ENCODE results near the gene ATXN7L3B.
"Not testable (repeated sequence)": the region's sequence is repeated elsewhere in the genome, so short reads cannot be mapped to it uniquely, and the experiment has no call there.

ATXN7L3B gene

GRCh38 chr12:74537707-74538385 lies at the start of gene ATXN7L3B:
Gene ATXN7L3B, plus strand, starts transcription at chr12:74537835. Its CDS starts 278 bp downstream, at chr12:74538113.
- peaks cover 29 to 32% of the 10 kb centered on the region in 2 donors for H3K4me1 ChIP-seq (ENCODE audit: control insufficient read depth in 1 of 2, insufficient read depth in 2 of 2, low read length in 2 of 2)
- no peaks in the 10 kb centered on the region for H3K27me3 ChIP-seq (ENCODE audit: control insufficient read depth in 1 of 2, insufficient read depth in 2 of 2, low read length in 2 of 2)
- peak within 1 kb of the TSS; percentile 90 to 92 for H3K4me3 ChIP-seq (ENCODE audit: low read depth in 1 of 2, low read length in 2 of 2)

GRCh38 chr12:74488134-74488533 lies 49.5 kb upstream of the ATXN7L3B start:
- Histone ChIP-seq H3K36me3 (ENCODE audit: control insufficient read depth in 1 of 2, insufficient read depth in 2 of 2, low read length in 2 of 2) (no peaks in the 10 kb centered on the region), H3K9ac (ENCODE audit: low read depth in 1 of 2, low read length in 2 of 2) (no peak overlapping the region), H3K4me1 (ENCODE audit: control insufficient read depth in 1 of 2, insufficient read depth in 2 of 2, low read length in 2 of 2) (peaks cover 3 to 6% of the 10 kb centered on the region in 2 donors), H3K4me3 (ENCODE audit: low read depth in 1 of 2, low read length in 2 of 2) (no peak overlapping the region), H3K27ac (ENCODE audit: low read depth, low read length) (no peak overlapping the region), H3K27me3 (ENCODE audit: control insufficient read depth in 1 of 2, insufficient read depth in 2 of 2, low read length in 2 of 2) (no peaks in the 10 kb centered on the region), H3K9me3 (ENCODE audit: control insufficient read depth in 1 of 2, low read length in 2 of 2) (no peaks in the 10 kb centered on the region)

More at GRCh38 chr12:74537707-74538385, at the start of gene ATXN7L3B:
- peaks cover 5 to 10% of the 10 kb centered on the region in 2 donors for H3K36me3 ChIP-seq (ENCODE audit: control insufficient read depth in 1 of 2, insufficient read depth in 2 of 2, low read length in 2 of 2)
- H3K9me3 ChIP-seq (ENCODE audit: control insufficient read depth in 1 of 2, low read length in 2 of 2), result no peaks in the 10 kb centered on the region
- peak within 1 kb of the TSS; percentile 83 for H3K27ac ChIP-seq (ENCODE audit: low read depth, low read length)
- H3K9ac ChIP-seq (ENCODE audit: low read depth in 1 of 2, low read length in 2 of 2), result peak within 1 kb of the TSS; percentile 86 to 99

GRCh38 chr12:74489543-74489942 lies 48.1 kb upstream of the ATXN7L3B start:
- H3K36me3 ChIP-seq (ENCODE audit: control insufficient read depth in 1 of 2, insufficient read depth in 2 of 2, low read length in 2 of 2), result no peaks in the 10 kb centered on the region
- no peak overlapping the region for H3K27ac ChIP-seq (ENCODE audit: low read depth, low read length)
- no peak overlapping the region for H3K9ac ChIP-seq (ENCODE audit: low read depth in 1 of 2, low read length in 2 of 2)
- no peaks in the 10 kb centered on the region for H3K27me3 ChIP-seq (ENCODE audit: control insufficient read depth in 1 of 2, insufficient read depth in 2 of 2, low read length in 2 of 2)
- peaks cover 3 to 6% of the 10 kb centered on the region in 2 donors for H3K4me1 ChIP-seq (ENCODE audit: control insufficient read depth in 1 of 2, insufficient read depth in 2 of 2, low read length in 2 of 2)
- no peaks in the 10 kb centered on the region for H3K9me3 ChIP-seq (ENCODE audit: control insufficient read depth in 1 of 2, low read length in 2 of 2)
- no peak overlapping the region for H3K4me3 ChIP-seq (ENCODE audit: low read depth in 1 of 2, low read length in 2 of 2)

GRCh38 chr12:74490390-74491064 lies 47.1 kb upstream of the ATXN7L3B start:
- Histone ChIP-seq H3K4me3 (ENCODE audit: low read depth in 1 of 2, low read length in 2 of 2) (peak overlapping the region; percentile 63 to 67), H3K4me1 (ENCODE audit: control insufficient read depth in 1 of 2, insufficient read depth in 2 of 2, low read length in 2 of 2) (peaks cover 3 to 6% of the 10 kb centered on the region in 2 donors), H3K36me3 (ENCODE audit: control insufficient read depth in 1 of 2, insufficient read depth in 2 of 2, low read length in 2 of 2) (no peaks in the 10 kb centered on the region), H3K27me3 (ENCODE audit: control insufficient read depth in 1 of 2, insufficient read depth in 2 of 2, low read length in 2 of 2) (no peaks in the 10 kb centered on the region), H3K9ac (ENCODE audit: low read depth in 1 of 2, low read length in 2 of 2) (peak overlapping the region in 1 of 2 donors; percentile 22), H3K27ac (ENCODE audit: low read depth, low read length) (no peak overlapping the region), H3K9me3 (ENCODE audit: control insufficient read depth in 1 of 2, low read length in 2 of 2) (no peaks in the 10 kb centered on the region)

- H3K9me3 ChIP-seq (ENCODE audit: control insufficient read depth in 1 of 2, low read length in 2 of 2), result no peaks in the 10 kb centered on the region
- H3K4me1 ChIP-seq (ENCODE audit: control insufficient read depth in 1 of 2, insufficient read depth in 2 of 2, low read length in 2 of 2), result peaks cover 3 to 6% of the 10 kb centered on the region in 2 donors
- H3K36me3 ChIP-seq (ENCODE audit: control insufficient read depth in 1 of 2, insufficient read depth in 2 of 2, low read length in 2 of 2), result no peaks in the 10 kb centered on the region
- no peak overlapping the region for H3K9ac ChIP-seq (ENCODE audit: low read depth in 1 of 2, low read length in 2 of 2)
- no peak overlapping the region for H3K27ac ChIP-seq (ENCODE audit: low read depth, low read length)
- H3K4me3 ChIP-seq (ENCODE audit: low read depth in 1 of 2, low read length in 2 of 2), result no peak overlapping the region
- no peaks in the 10 kb centered on the region for H3K27me3 ChIP-seq (ENCODE audit: control insufficient read depth in 1 of 2, insufficient read depth in 2 of 2, low read length in 2 of 2)
These were observed 46.3 kb upstream of the ATXN7L3B start for GRCh38 chr12:74491374-74491773.

GRCh38 chr12:74499192-74499591 lies 38.4 kb upstream of the ATXN7L3B start:
- H3K4me3 ChIP-seq (ENCODE audit: low read depth in 1 of 2, low read length in 2 of 2), result no peak overlapping the region
- no peaks in the 10 kb centered on the region for H3K27me3 ChIP-seq (ENCODE audit: control insufficient read depth in 1 of 2, insufficient read depth in 2 of 2, low read length in 2 of 2)
- no peaks in the 10 kb centered on the region for H3K4me1 ChIP-seq (ENCODE audit: control insufficient read depth in 1 of 2, insufficient read depth in 2 of 2, low read length in 2 of 2)
- H3K9me3 ChIP-seq (ENCODE audit: control insufficient read depth in 1 of 2, low read length in 2 of 2), result no peaks in the 10 kb centered on the region
- H3K27ac ChIP-seq (ENCODE audit: low read depth, low read length), result no peak overlapping the region
- H3K9ac ChIP-seq (ENCODE audit: low read depth in 1 of 2, low read length in 2 of 2), result no peak overlapping the region
- H3K36me3 ChIP-seq (ENCODE audit: control insufficient read depth in 1 of 2, insufficient read depth in 2 of 2, low read length in 2 of 2), result no peaks in the 10 kb centered on the region

GRCh38 chr12:74508873-74509657 lies 28.6 kb upstream of the ATXN7L3B start:
- H3K4me3 ChIP-seq (ENCODE audit: low read depth in 1 of 2, low read length in 2 of 2); H3K9ac ChIP-seq (ENCODE audit: low read depth in 1 of 2, low read length in 2 of 2); H3K27me3 ChIP-seq (ENCODE audit: control insufficient read depth in 1 of 2, insufficient read depth in 2 of 2, low read length in 2 of 2); H3K4me1 ChIP-seq (ENCODE audit: control insufficient read depth in 1 of 2, insufficient read depth in 2 of 2, low read length in 2 of 2); H3K36me3 ChIP-seq (ENCODE audit: control insufficient read depth in 1 of 2, insufficient read depth in 2 of 2, low read length in 2 of 2); H3K9me3 ChIP-seq (ENCODE audit: control insufficient read depth in 1 of 2, low read length in 2 of 2); H3K27ac ChIP-seq (ENCODE audit: low read depth, low read length): not testable (repeated sequence)

GRCh38 chr12:74509886-74510285 lies 27.7 kb upstream of the ATXN7L3B start:
- Histone ChIP-seq H3K27me3 (ENCODE audit: control insufficient read depth in 1 of 2, insufficient read depth in 2 of 2, low read length in 2 of 2) (no peaks in the 10 kb centered on the region), H3K9ac (ENCODE audit: low read depth in 1 of 2, low read length in 2 of 2) (no peak overlapping the region), H3K36me3 (ENCODE audit: control insufficient read depth in 1 of 2, insufficient read depth in 2 of 2, low read length in 2 of 2) (no peaks in the 10 kb centered on the region), H3K9me3 (ENCODE audit: control insufficient read depth in 1 of 2, low read length in 2 of 2) (no peaks in the 10 kb centered on the region), H3K4me3 (ENCODE audit: low read depth in 1 of 2, low read length in 2 of 2) (no peak overlapping the region), H3K4me1 (ENCODE audit: control insufficient read depth in 1 of 2, insufficient read depth in 2 of 2, low read length in 2 of 2) (no peaks in the 10 kb centered on the region), H3K27ac (ENCODE audit: low read depth, low read length) (no peak overlapping the region)

- H3K36me3 ChIP-seq (ENCODE audit: control insufficient read depth in 1 of 2, insufficient read depth in 2 of 2, low read length in 2 of 2), result no peaks in the 10 kb centered on the region
- no peak overlapping the region for H3K4me3 ChIP-seq (ENCODE audit: low read depth in 1 of 2, low read length in 2 of 2)
- no peak overlapping the region for H3K27ac ChIP-seq (ENCODE audit: low read depth, low read length)
- no peak overlapping the region for H3K9ac ChIP-seq (ENCODE audit: low read depth in 1 of 2, low read length in 2 of 2)
- no peaks in the 10 kb centered on the region for H3K9me3 ChIP-seq (ENCODE audit: control insufficient read depth in 1 of 2, low read length in 2 of 2)
- no peaks in the 10 kb centered on the region for H3K27me3 ChIP-seq (ENCODE audit: control insufficient read depth in 1 of 2, insufficient read depth in 2 of 2, low read length in 2 of 2)
- H3K4me1 ChIP-seq (ENCODE audit: control insufficient read depth in 1 of 2, insufficient read depth in 2 of 2, low read length in 2 of 2), result no peaks in the 10 kb centered on the region
These were observed 23.4 kb upstream of the ATXN7L3B start for GRCh38 chr12:74514098-74514872.

All from duodenal mucosa (tissue), 2 donors.